ENCODE measurements around the gene BRD7. TPM values are rescaled to one million over a fixed set of nuclear protein-coding genes. Genes with fewer than 3 reads are reported as not detected.

The BRD7 gene
- total RNA-seq, 1 experiment from 2014 or later: 81.6 TPM

DNA sequence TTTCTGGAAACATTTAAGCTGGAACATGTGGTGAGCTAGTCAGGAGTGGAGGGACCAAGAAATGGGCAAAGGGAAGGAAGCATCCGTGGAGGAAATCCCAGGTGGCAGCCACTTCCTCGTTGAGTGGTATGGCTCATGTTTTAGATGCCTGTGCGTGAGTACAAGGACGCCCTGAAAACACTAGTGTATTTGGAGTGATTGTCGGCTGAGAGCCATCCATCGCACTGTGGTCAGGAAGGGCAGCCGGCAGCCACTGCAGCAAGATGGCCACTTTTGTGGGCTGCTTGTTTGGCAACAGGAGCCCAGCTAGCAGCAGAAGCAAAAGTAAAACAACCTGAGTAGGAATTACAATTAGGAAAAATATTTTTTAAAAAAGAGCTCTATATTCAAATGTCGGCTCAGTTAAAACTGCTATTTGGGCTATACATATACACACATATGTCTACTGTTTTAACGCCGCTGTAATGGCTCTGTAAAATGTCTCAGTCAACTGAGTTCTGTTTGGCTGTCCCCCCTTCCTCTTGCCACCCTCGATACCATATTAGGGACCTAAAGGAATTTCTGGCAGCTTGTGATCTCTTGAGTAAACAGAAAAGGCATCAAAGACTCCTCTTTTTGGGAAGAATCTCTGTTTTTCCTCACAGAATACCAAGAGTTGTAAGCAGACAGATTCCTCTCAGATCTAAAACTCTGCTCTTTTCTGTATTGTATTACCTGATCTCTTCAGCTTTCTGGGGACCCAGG is 39.2 kb downstream of the BRD7 start:
- Histone ChIP-seq H3K27me3 (no peaks in the 10 kb centered on the region), H3K36me3 (peaks cover 63% of the 10 kb centered on the region), H3K4me3 (no peak overlapping the region), H3K9me3 (replicated peaks) (no peaks in the 10 kb centered on the region; the same call in 1 of the 2 replicates), H3K4me1 (no peaks in the 10 kb centered on the region), H3K27ac (no peak overlapping the region)
- DNase-seq: no peak

GRCh38 chr16:50326835-50327465 is 41.8 kb downstream of the BRD7 start:
- DNase-seq: peak in 1 of 2 experiments; percentile 34

GRCh38 chr16:50326264-50326663 is 42.5 kb downstream of the BRD7 start:
- Histone ChIP-seq H3K4me3 (no peak overlapping the region), H3K4me1 (peaks cover 14% of the 10 kb centered on the region), H3K36me3 (peaks cover 63% of the 10 kb centered on the region), H3K27me3 (no peaks in the 10 kb centered on the region), H3K9me3 (replicated peaks) (no peaks in the 10 kb centered on the region), H3K27ac (no peak overlapping the region)
- DNase-seq: no peak

More at GRCh38 chr16:50326835-50327465, 41.8 kb downstream of the BRD7 start:
- Histone ChIP-seq H3K27ac (no peak overlapping the region), H3K27me3 (no peaks in the 10 kb centered on the region), H3K9me3 (replicated peaks) (no peaks in the 10 kb centered on the region), H3K4me1 (peaks cover 14% of the 10 kb centered on the region), H3K36me3 (peaks cover 68% of the 10 kb centered on the region), H3K4me3 (no peak overlapping the region)

DNA sequence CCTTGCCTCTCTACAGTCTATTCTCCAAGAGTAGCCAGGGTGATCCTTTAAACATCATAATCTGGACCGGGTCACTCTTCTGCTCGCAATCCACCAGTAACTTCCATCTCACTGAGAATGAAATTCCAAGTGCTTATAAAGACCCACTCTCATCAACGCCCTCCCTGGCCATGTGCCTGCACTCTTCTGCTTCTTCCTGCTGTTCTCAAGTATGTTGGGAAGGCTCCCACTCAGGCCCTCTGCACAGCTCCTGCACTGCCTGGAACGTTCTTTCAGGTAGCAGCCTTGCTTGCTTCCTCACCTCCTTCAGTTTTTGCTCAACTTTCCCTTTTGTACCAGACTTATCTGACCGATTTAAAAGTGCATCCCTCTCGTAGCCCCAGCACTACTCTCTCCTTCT is 44.4 kb downstream of the BRD7 start:
- Histone ChIP-seq H3K4me1 (peaks cover 14% of the 10 kb centered on the region), H3K9me3 (replicated peaks) (no peaks in the 10 kb centered on the region), H3K36me3 (peaks cover 70% of the 10 kb centered on the region), H3K4me3 (no peak overlapping the region), H3K27ac (no peak overlapping the region), H3K27me3 (no peaks in the 10 kb centered on the region)
- no peak for DNase-seq

DNA sequence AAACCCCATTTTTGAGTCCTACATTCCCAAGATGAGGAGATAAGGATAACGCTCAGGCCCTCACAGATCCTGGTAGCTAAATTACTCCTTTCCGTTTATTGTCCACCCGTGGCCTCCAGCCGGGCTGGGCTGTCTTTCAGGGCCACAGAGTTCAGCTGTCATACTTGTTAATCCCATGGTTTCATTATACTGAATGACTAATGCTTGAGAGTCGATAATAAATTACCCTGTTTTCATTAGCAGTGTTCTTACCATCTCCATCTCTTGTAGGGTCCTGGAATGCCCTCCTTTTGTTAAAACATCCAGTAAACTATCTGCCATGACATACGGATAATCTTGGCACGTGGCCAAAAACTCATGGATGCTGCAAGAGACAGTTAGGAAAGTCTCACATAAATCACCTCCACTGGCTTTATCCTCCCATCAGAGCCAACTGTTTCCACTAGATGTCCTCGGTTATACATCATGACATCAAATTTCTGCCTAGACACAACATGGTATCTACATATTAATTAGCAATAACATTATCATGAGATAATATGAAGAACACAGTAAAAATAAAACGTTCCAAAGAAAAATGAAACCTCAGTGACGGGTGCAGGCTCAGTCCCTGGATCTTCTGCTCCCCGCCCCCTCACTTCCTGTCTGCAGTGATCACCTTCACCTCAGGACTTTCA is 45.3 kb downstream of the BRD7 start:
- Histone ChIP-seq H3K4me3 (no peak overlapping the region), H3K27me3 (no peaks in the 10 kb centered on the region), H3K4me1 (peaks cover 14% of the 10 kb centered on the region), H3K27ac (peak overlapping the region; percentile 22; the same call in 1 of the 2 replicates), H3K9me3 (replicated peaks) (no peaks in the 10 kb centered on the region), H3K36me3 (peaks cover 71% of the 10 kb centered on the region)
- DNase-seq: peak; percentile 53 to 70

- Histone ChIP-seq H3K4me3 (no peak overlapping the region), H3K4me1 (peaks cover 14% of the 10 kb centered on the region), H3K27ac (no peak overlapping the region), H3K27me3 (no peaks in the 10 kb centered on the region), H3K9me3 (replicated peaks) (no peaks in the 10 kb centered on the region), H3K36me3 (peaks cover 72% of the 10 kb centered on the region)
- no peak for DNase-seq
These were observed 46.5 kb downstream of the BRD7 start for GRCh38 chr16:50322333-50322732.

- H3K27ac ChIP-seq: no peak overlapping the region
- no peak overlapping the region for H3K4me3 ChIP-seq
- H3K4me1 ChIP-seq: peaks cover 14% of the 10 kb centered on the region
- no peaks in the 10 kb centered on the region for H3K9me3 ChIP-seq (replicated peaks)
- no peak for DNase-seq
- H3K27me3 ChIP-seq: no peaks in the 10 kb centered on the region
- H3K36me3 ChIP-seq: peaks cover 77% of the 10 kb centered on the region
These were observed 48.5 kb downstream of the BRD7 start for GRCh38 chr16:50320310-50320709.

DNA sequence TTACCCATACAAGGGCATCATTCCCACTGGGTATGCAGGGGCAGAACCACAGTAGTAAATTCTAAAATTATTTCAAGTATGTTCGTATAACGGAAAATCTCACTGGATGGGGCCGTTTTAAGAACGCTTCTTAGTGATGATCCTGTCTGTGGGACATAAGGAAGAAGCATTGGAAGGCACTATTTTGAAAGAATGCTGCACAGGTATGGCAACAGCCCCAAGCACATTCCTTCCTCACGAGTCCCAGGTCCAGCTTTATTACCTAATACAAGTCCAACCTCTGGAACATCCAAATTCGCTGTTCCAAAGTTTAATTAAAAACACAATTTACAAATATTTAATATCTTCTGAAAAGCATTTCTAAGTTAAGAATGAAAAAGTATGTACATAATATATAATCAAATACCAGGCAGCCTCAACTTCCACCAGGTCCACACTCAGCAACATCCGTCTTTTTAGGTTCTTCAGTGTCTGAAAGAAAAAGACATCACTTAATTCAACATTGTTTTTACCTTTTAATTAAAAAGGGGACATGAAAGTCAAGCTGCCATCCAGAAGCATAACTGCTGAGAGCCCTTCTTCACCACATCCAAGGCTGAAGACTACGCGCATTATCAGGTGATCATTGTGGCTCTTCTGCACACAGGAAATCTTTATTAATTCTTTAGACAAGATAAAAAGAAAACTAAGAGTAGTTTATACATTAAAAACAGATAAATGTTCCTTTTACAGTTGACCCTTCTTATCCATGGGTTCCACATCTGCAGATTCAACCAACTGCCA is 49.8 kb downstream of the BRD7 start:
- DNase-seq: no peak
- peaks cover 76% of the 10 kb centered on the region for H3K36me3 ChIP-seq
- no peaks in the 10 kb centered on the region for H3K9me3 ChIP-seq (replicated peaks)
- no peak overlapping the region for H3K4me3 ChIP-seq
- H3K27ac ChIP-seq: no peak overlapping the region
- peaks cover 14% of the 10 kb centered on the region for H3K4me1 ChIP-seq
- H3K27me3 ChIP-seq: no peaks in the 10 kb centered on the region

GRCh38 chr16:50316848-50317630 is 51.7 kb downstream of the BRD7 start:
- no peaks in the 10 kb centered on the region for H3K4me1 ChIP-seq
- no peak overlapping the region for H3K4me3 ChIP-seq
- no peak overlapping the region for H3K27ac ChIP-seq
- peaks cover 69% of the 10 kb centered on the region for H3K36me3 ChIP-seq
- DNase-seq: no peak
- H3K27me3 ChIP-seq: no peaks in the 10 kb centered on the region
- H3K9me3 ChIP-seq (replicated peaks): no peaks in the 10 kb centered on the region

DNA sequence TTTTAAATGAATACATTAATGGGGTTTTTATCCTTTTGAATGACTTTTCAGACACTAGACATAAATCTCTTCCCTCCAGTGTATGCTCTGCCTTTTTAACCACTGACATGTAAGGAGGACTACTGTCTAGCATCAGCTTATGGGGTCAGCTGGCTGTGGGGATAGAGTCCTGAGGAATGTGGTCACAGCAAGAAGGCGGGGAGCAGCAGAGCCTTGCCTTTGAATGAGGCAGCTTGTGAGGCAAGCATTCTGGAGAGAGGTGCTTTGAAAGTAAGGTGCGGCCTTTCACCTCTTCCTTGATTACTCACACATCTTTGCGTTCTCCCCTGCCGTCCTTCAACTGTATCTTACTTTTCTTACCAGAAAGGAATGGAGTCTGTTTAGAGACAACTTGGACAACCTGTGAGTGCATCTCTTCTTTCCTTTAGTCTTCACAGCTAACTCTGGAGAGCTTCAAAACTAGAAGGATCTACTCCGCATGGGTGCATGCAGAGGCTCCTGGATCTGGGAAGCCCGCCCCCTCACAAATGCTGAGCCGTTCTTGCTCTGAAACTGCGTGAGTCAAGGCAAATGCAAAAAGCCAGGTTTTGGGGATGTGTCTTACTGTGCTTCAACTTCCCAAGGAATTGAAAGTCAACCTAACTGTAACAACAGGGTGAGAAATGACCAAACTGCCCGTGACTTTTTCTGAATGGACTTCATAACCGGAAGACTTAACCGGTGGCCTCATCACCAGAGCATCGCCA is 52.5 kb downstream of the BRD7 start:
- Histone ChIP-seq H3K4me3 (no peak overlapping the region), H3K9me3 (replicated peaks) (no peaks in the 10 kb centered on the region), H3K36me3 (peaks cover 69% of the 10 kb centered on the region), H3K27ac (no peak overlapping the region), H3K27me3 (no peaks in the 10 kb centered on the region), H3K4me1 (no peaks in the 10 kb centered on the region)
- no peak for DNase-seq

- peaks cover 63% of the 10 kb centered on the region for H3K36me3 ChIP-seq
- H3K27ac ChIP-seq: no peak overlapping the region
- no peaks in the 10 kb centered on the region for H3K9me3 ChIP-seq (replicated peaks)
- H3K27me3 ChIP-seq: no peaks in the 10 kb centered on the region
- no peak overlapping the region for H3K4me3 ChIP-seq
- no peak for DNase-seq
- H3K4me1 ChIP-seq: no peaks in the 10 kb centered on the region
These were observed 53.3 kb downstream of the BRD7 start for GRCh38 chr16:50315346-50315997.

GRCh38 chr16:50314665-50315064 is 54.1 kb downstream of the BRD7 start:
- no peaks in the 10 kb centered on the region for H3K9me3 ChIP-seq (replicated peaks)
- DNase-seq: no peak
- peaks cover 55% of the 10 kb centered on the region for H3K36me3 ChIP-seq
- H3K4me3 ChIP-seq: no peak overlapping the region
- no peaks in the 10 kb centered on the region for H3K27me3 ChIP-seq
- H3K4me1 ChIP-seq: no peaks in the 10 kb centered on the region
- H3K27ac ChIP-seq: no peak overlapping the region
